Mesenteric fat pad (tissue), 1 donor: ENCODE measurements around the gene MCM10. TPM values are rescaled to one million over a fixed set of nuclear protein-coding genes. Genes with fewer than 3 reads are reported as not detected.
"Not testable (repeated sequence)": the region's sequence is repeated elsewhere in the genome, so short reads cannot be mapped to it uniquely, and the experiment has no call there.

ENCODE experiments used
- DNase-seq: peaks from one replicate; pipeline ENCODE4 v3.0.0-alpha.2; 2020; ENCODE audit warnings: low spot score
- long read RNA-seq: library from polyadenylated mRNA; unstranded; transcript quantifications from one replicate; pipeline ENCODE4 v2.0.0, GENCODE V29; 2020
- total RNA-seq: library from RNA; stranded (reverse); fragmentation: NEBNext Ultra II Directional; extraction: Animal tissue kit (Norgen Biotek cat#: 25700); gene quantifications from one replicate; pipeline ENCODE4 v1.2.1, GENCODE V29; 2021
- donor health status: DM: yes; HTN: yes; CAD: no.

MCM10 gene
- total RNA-seq: 1.2 TPM
- long read RNA-seq, partial matches to known transcripts: 5 of 6 reads
- long read RNA-seq, other reads (novel, unspliced or antisense): 1 of 6 reads

GRCh38 chr10:13160934-13161856 lies at the start of gene MCM10:
Gene MCM10, plus strand, starts transcription at chr10:13161558. Its CDS starts 2,645 bp downstream, at chr10:13164203.
- peak; percentile 97 for DNase-seq

- DNase-seq: no peak
These were observed 47.8 kb upstream of the MCM10 start for GRCh38 chr10:13113544-13113943.

GRCh38 chr10:13115832-13116803 lies 45.2 kb upstream of the MCM10 start:
- DNase-seq: no peak

GRCh38 chr10:13117841-13118783 lies 43.2 kb upstream of the MCM10 start:
- DNase-seq: no peak

- DNase-seq: no peak
These were observed 42.5 kb upstream of the MCM10 start for GRCh38 chr10:13118784-13119410.

GRCh38 chr10:13120786-13121499 lies 40.4 kb upstream of the MCM10 start:
- no peak for DNase-seq

GRCh38 chr10:13121500-13121854 lies 39.9 kb upstream of the MCM10 start:
- DNase-seq: no peak

GRCh38 chr10:13136651-13137050 lies 24.7 kb upstream of the MCM10 start:
- DNase-seq: no peak

GRCh38 chr10:13139150-13139549 lies 22.2 kb upstream of the MCM10 start:
- DNase-seq: no peak

GRCh38 chr10:13139676-13140075 lies 21.7 kb upstream of the MCM10 start:
- no peak for DNase-seq

GRCh38 chr10:13140627-13141190 lies 20.6 kb upstream of the MCM10 start:
- DNase-seq: no peak

GRCh38 chr10:13143766-13144165 lies 17.6 kb upstream of the MCM10 start:
- DNase-seq: no peak

GRCh38 chr10:13144814-13145213 lies 16.5 kb upstream of the MCM10 start:
- DNase-seq: no peak

GRCh38 chr10:13146379-13146778 lies 15.0 kb upstream of the MCM10 start:
- DNase-seq: no peak

- no peak for DNase-seq
These were observed 14.2 kb upstream of the MCM10 start for GRCh38 chr10:13147161-13147560.

- DNase-seq: no peak
These were observed 9.1 kb upstream of the MCM10 start for GRCh38 chr10:13152296-13152695.

- not testable (repeated sequence) for DNase-seq
These were observed 5.5 kb upstream of the MCM10 start for GRCh38 chr10:13155860-13156259.

GRCh38 chr10:13158401-13158800 lies 3.0 kb upstream of the MCM10 start:
- DNase-seq: no peak

GRCh38 chr10:13161857-13162271 lies 506 bp downstream of the MCM10 start:
- no peak for DNase-seq
